Panc1 (cell line): ENCODE measurements around the gene TSPAN15. TPM values are rescaled to one million over a fixed set of nuclear protein-coding genes. Genes with fewer than 3 reads are reported as not detected.

Experiments used
- ATAC-seq: fragments of 200-7000 bp; cut with Tn5 transposase; 2 replicates; pipeline ENCODE4 v1.9.1; 2020; ENCODE audit warnings: mild to moderate bottlenecking, moderate library complexity
- BruUV-seq: library from RNA; stranded (reverse); fragments of 400-500 nt; replicated peaks from 2 replicates; lab custom pipeline; 2021; lab: Mats Ljungman, UMichigan
- CTCF ChIA-PET: fragments of 300-600 bp; sonication (Branson Sonifier 250); formaldehyde crosslinking; loops from one replicate; lab custom pipeline; 2022; ENCODE audit warnings: antibody characterized with exemption; lab: Charles Lee
- POLR2A ChIA-PET: fragments of 300-600 bp; sonication (Branson Sonifier 250); formaldehyde crosslinking; loops from one replicate; lab custom pipeline; 2022; ENCODE audit warnings: antibody characterized with exemption; lab: Charles Lee
- DNase-seq: peaks from one replicate; pipeline ENCODE4 v3.0.0-alpha.2; 2010; ENCODE audit warnings: low read depth, low spot score
- H3K27ac ChIP-seq: 2 replicates; pipeline ENCODE4 v1.5.1; 2011; ENCODE audit warnings: mild to moderate bottlenecking, low read length, inconsistent platforms
- H3K27me3 ChIP-seq: fragments of 200-500 bp; sonication (Bioruptor generic); 2 replicates; pipeline ENCODE4 v1.6.0; 2014; ENCODE audit warnings: low read length, inconsistent platforms; ENCODE audit not compliant: control insufficient read depth, insufficient read depth
- H3K36me3 ChIP-seq: fragments of 200-500 bp; sonication (Bioruptor generic); 2 replicates; pipeline ENCODE4 v1.5.1; 2014; ENCODE audit warnings: inconsistent platforms, mild to moderate bottlenecking, low read length, moderate library complexity; ENCODE audit not compliant: control insufficient read depth, insufficient read depth
- H3K4me1 ChIP-seq: 2 replicates; pipeline ENCODE4 v1.5.1; 2011; ENCODE audit warnings: inconsistent platforms, mild to moderate bottlenecking, low read length, moderate library complexity; ENCODE audit not compliant: control insufficient read depth, insufficient read depth
- H3K4me3 ChIP-seq, 2 experiments: 2 replicates each; pipeline ENCODE4 v1.5.1; 2011 to 2012; ENCODE audit warnings: low read depth in 2 of 2, low read length in 2 of 2, mild to moderate bottlenecking in 2 of 2, inconsistent platforms in 1 of 2, moderate library complexity in 1 of 2
- H3K9me3 ChIP-seq: fragments of 200-500 bp; sonication (Bioruptor generic); 2 replicates; pipeline ENCODE4 v1.5.1; 2014; ENCODE audit warnings: low read depth, mild to moderate bottlenecking, inconsistent platforms, low read length, moderate library complexity; ENCODE audit not compliant: control insufficient read depth, insufficient read depth
- POLR2AphosphoS5 ChIP-seq: IDR thresholded peaks from 2 replicates; pipeline ENCODE4 v1.6.1; 2012; ENCODE audit warnings: mild to moderate bottlenecking, low read depth, low read length, moderate library complexity
- SIN3A ChIP-seq: IDR thresholded peaks from 2 replicates; pipeline ENCODE4 v1.6.1; 2012; ENCODE audit warnings: low read depth, mild to moderate bottlenecking, low read length, moderate library complexity, borderline replicate concordance; ENCODE audit not compliant: insufficient read depth
- TCF7L2 ChIP-seq: IDR thresholded peaks from 2 replicates; pipeline ENCODE4 v1.6.1; 2011; ENCODE audit warnings: mild to moderate bottlenecking, low read depth, low read length, inconsistent platforms
- in situ Hi-C: cut with HindIII; loops from 2 replicates; pipeline ENCODE4 v1.10.0; 2016; ENCODE audit warnings: low sequenced_read_pairs, low pct_unique_long_range_greater_than_20kb
- intact Hi-C: fragments of 100-400 bp; cut with micrococcal nuclease; formaldehyde crosslinking; loops from one replicate; pipeline ENCODE4 v1.10.0; 2022; ENCODE audit not compliant: unreplicated experiment
- total RNA-seq: library from RNA; stranded (reverse); gene quantifications from one replicate; pipeline ENCODE4 v1.2.1, GENCODE V29; 2021; ENCODE audit not compliant: unreplicated experiment
- TF ChIP-seq, protein P1 (sequence below): fragments of 450-650 bp; IDR thresholded peaks from 2 replicates; pipeline ENCODE4 v1.5.1; 2017; ENCODE audit warnings: mild to moderate bottlenecking
- TF ChIP-seq, protein P2 (sequence below), 2 experiments: IDR thresholded peaks; 2 replicates each; pipeline ENCODE4 v1.6.1; 2011 to 2012; ENCODE audit warnings: low read depth in 2 of 2, control low read depth in 1 of 2, low read length in 1 of 2, mild to moderate bottlenecking in 1 of 2, moderate library complexity in 1 of 2; ENCODE audit not compliant: insufficient read depth in 1 of 2

Gene TSPAN15
- total RNA-seq, 1 experiment from 2014 or later: 199 TPM

DNA sequence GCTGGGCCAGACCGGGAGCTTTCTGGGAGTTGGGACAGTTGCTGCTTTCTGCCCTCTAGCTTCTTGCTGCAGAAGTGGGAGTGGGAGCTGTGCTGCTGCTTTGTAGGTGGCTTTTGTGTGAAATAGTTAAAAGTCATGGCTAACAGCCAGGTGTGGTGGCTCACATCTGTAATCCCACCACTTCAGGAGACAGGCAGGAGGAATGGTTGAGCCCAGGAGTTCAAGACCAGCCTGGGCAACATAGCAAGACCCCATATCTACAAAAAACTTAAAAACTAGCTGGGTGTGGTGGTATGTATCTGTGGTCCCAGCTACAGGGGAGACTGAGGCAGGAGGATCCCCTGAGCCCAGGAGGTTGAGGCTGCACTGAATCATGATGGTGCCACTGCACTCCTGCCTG lies 48.2 kb upstream of the TSPAN15 start:
- Histone ChIP-seq H3K36me3 (no peaks in the 10 kb centered on the region), H3K27me3 (no peaks in the 10 kb centered on the region), H3K27ac (no peak overlapping the region), H3K4me3 (no peak overlapping the region), H3K9me3 (no peaks in the 10 kb centered on the region), H3K4me1 (peaks cover 8% of the 10 kb centered on the region; the same call in 1 of the 2 replicates)
- CTCF ChIA-PET: interaction anchor here (0.6 kb wide), 1 partner anchor 9 kb away, joined by 6 read pairs; no protein-coding TSS in a partner anchor
- no TSS peak for BruUV-seq
- in situ Hi-C loops (no loop called here), intact Hi-C loops (no loop called here)
- ATAC-seq: no peak
- POLR2A ChIA-PET: no interaction called here
- no peak for TF ChIP-seq POLR2AphosphoS5
- no peak for TF ChIP-seq TCF7L2
- TF ChIP-seq, protein P1, sequence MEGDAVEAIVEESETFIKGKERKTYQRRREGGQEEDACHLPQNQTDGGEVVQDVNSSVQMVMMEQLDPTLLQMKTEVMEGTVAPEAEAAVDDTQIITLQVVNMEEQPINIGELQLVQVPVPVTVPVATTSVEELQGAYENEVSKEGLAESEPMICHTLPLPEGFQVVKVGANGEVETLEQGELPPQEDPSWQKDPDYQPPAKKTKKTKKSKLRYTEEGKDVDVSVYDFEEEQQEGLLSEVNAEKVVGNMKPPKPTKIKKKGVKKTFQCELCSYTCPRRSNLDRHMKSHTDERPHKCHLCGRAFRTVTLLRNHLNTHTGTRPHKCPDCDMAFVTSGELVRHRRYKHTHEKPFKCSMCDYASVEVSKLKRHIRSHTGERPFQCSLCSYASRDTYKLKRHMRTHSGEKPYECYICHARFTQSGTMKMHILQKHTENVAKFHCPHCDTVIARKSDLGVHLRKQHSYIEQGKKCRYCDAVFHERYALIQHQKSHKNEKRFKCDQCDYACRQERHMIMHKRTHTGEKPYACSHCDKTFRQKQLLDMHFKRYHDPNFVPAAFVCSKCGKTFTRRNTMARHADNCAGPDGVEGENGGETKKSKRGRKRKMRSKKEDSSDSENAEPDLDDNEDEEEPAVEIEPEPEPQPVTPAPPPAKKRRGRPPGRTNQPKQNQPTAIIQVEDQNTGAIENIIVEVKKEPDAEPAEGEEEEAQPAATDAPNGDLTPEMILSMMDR: no peak
- TF ChIP-seq, protein P2, sequence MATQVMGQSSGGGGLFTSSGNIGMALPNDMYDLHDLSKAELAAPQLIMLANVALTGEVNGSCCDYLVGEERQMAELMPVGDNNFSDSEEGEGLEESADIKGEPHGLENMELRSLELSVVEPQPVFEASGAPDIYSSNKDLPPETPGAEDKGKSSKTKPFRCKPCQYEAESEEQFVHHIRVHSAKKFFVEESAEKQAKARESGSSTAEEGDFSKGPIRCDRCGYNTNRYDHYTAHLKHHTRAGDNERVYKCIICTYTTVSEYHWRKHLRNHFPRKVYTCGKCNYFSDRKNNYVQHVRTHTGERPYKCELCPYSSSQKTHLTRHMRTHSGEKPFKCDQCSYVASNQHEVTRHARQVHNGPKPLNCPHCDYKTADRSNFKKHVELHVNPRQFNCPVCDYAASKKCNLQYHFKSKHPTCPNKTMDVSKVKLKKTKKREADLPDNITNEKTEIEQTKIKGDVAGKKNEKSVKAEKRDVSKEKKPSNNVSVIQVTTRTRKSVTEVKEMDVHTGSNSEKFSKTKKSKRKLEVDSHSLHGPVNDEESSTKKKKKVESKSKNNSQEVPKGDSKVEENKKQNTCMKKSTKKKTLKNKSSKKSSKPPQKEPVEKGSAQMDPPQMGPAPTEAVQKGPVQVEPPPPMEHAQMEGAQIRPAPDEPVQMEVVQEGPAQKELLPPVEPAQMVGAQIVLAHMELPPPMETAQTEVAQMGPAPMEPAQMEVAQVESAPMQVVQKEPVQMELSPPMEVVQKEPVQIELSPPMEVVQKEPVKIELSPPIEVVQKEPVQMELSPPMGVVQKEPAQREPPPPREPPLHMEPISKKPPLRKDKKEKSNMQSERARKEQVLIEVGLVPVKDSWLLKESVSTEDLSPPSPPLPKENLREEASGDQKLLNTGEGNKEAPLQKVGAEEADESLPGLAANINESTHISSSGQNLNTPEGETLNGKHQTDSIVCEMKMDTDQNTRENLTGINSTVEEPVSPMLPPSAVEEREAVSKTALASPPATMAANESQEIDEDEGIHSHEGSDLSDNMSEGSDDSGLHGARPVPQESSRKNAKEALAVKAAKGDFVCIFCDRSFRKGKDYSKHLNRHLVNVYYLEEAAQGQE (IDR thresholded peaks at IDR 0.05; ENCODE audit: insufficient read depth in 1 of 2, low read depth in 2 of 2, low read length in 1 of 2): no peak
- TF ChIP-seq SIN3A: no peak
- no peak for DNase-seq

DNA sequence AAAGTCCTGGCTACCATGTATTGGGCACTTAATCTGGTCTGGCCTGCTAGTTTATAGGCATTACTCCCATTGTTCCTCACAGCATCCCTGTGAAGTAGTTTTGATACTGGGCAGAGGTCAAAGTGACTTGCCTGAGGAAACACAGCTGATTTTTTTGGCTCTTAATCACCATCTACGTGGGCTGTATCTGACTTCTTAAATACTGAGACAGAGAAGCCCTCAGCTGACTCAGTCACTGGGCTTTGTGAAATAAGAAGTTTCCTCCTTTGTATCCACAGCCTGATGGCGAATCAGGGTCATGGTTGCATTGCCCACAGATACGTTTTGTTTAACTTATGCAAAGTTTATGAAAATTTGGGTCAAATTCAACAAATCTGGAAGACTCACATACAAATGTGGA lies 47.7 kb upstream of the TSPAN15 start:
- ATAC-seq (no peak), DNase-seq (no peak)
- POLR2A ChIA-PET: no interaction called here
- no peak overlapping the region for H3K27ac ChIP-seq
- CTCF ChIA-PET: interaction anchor here (0.7 kb wide), 1 partner anchor 321 kb away, joined by 3 read pairs; no protein-coding TSS in a partner anchor
- H3K4me3 ChIP-seq: no peak overlapping the region
- no TSS peak for BruUV-seq
- intact Hi-C loops: no loop called here
- TF ChIP-seq SIN3A (no peak), TCF7L2 (no peak)
- H3K36me3 ChIP-seq: no peaks in the 10 kb centered on the region
- peaks cover 11% of the 10 kb centered on the region; the same call in 1 of the 2 replicates for H3K4me1 ChIP-seq
- no peaks in the 10 kb centered on the region for H3K27me3 ChIP-seq
- in situ Hi-C loops: no loop called here
- H3K9me3 ChIP-seq: no peaks in the 10 kb centered on the region

DNA sequence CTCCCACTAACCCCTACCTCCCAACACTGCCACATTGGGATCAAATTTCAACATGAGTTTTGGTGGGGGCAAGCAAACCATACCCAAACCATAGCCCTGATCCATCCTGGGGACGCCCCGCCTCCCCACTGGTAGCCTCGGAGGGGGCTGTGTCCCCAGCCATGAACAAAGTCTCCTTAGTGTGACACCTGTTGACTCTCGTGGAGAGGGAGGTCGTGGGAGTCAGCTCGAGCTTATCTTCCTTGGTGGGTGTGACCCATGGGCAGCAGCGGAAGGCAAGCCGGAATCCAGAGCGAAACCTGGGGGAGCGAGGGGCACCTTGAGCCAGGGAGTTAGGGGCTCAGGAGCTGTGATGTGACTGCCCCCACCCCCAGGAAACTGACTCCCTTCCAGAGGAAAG lies 46.5 kb upstream of the TSPAN15 start:
- Histone ChIP-seq H3K4me3 (no peak overlapping the region), H3K36me3 (no peaks in the 10 kb centered on the region), H3K9me3 (no peaks in the 10 kb centered on the region), H3K27me3 (no peaks in the 10 kb centered on the region), H3K27ac (no peak overlapping the region), H3K4me1 (peaks cover 17% of the 10 kb centered on the region; the same call in 1 of the 2 replicates)
- no peak for TF ChIP-seq TCF7L2
- no peak for TF ChIP-seq SIN3A
- TF ChIP-seq, protein P2 (IDR thresholded peaks at IDR 0.05; ENCODE audit: insufficient read depth in 1 of 2, low read depth in 2 of 2, low read length in 1 of 2): no peak
- no peak for TF ChIP-seq POLR2AphosphoS5
- TF ChIP-seq, protein P1: no peak
- ChIA-PET POLR2A (no interaction called here), CTCF (no interaction called here)
- no peak for ATAC-seq
- DNase-seq: no peak
- in situ Hi-C loops (no loop called here), intact Hi-C loops (loop anchor here (5.0 kb wide), 1 partner anchor 233 kb away; no protein-coding TSS in a partner anchor)
- no TSS peak for BruUV-seq
